HL-60/S4 treated with phorbol 12-myristate 13-acetate at 8.2 ng/mL for 4 days and 3 days (cell line): Measurements from ENCODE around the gene CIDEC.

Source experiments
- in situ Hi-C: fragments of 300-500 bp; cut with MboI; formaldehyde crosslinking; loops from 2 replicates; pipeline ENCODE4 v1.15.0; 2022; ENCODE audit warnings: low sequenced_read_pairs

CIDEC gene

GRCh38 chr3:9817436-9817835, 62.6 kb downstream of the CIDEC start:
- in situ Hi-C loops = no loop called here
